ENCODE measurements around the gene CAVIN2.

The CAVIN2 gene

GRCh38 chr2:191866195-191866594 is 19.3 kb upstream of the CAVIN2 start:
- no peak for DNase-seq (ENCODE audit: low read depth in 1 of 2, low spot score in 1 of 2)

DNA sequence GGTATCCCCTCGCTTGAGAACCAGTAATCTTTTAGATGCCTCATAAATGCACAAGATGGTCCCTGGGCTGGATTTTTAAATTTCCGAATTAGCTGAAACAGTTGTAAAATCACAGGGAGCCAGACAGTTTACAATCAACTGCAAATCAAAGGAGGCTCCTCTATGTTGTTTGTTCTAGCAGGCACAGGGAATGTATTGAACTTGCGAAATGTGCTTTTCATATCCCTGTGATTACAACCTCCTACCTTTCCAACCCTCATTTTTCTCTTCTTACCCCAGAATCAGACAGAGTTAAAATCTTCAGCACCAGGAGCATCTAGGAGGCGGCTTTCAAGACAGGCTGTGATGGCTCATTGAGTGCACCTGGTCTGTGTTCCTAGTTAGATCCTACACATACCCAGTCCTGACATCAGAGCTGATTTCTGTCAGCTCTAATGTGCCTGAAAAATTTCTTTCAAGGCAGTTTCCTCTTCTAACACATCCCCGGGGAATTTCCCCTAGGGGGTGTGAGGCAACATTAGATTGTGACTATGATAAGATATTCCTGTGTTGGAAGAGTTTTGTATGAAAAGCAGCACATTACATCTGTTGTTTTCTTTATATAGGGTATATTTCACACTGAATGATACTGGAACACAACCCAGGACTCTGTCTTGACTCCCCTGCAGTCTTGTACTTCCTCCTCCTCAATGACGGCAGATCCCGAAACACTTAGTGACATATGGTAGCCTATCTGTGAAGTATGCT is 17.9 kb upstream of the CAVIN2 start:
- no peak for DNase-seq (ENCODE audit: low read depth in 1 of 2, low spot score in 1 of 2)

DNA sequence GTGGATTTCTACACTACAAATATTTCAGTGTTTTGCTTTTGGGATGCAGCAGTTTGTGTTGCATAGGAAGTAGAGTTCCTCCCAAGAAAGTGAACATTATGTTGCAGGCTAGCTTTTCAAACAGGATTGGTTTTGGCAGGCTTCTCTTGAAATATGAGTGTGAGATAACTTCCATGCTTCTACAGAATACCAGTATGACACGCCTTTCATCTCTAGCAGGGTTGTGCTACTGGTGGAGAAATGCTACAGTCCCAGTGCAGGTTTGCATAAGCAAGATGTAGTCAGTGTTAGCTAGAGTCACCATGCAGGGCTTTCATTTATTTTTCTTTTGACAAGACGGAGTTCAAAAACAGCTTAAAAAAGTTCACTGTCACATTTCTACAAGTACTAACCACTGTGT is 17.1 kb upstream of the CAVIN2 start:
- no peak for DNase-seq (ENCODE audit: low read depth in 1 of 2, low spot score in 1 of 2)

DNA sequence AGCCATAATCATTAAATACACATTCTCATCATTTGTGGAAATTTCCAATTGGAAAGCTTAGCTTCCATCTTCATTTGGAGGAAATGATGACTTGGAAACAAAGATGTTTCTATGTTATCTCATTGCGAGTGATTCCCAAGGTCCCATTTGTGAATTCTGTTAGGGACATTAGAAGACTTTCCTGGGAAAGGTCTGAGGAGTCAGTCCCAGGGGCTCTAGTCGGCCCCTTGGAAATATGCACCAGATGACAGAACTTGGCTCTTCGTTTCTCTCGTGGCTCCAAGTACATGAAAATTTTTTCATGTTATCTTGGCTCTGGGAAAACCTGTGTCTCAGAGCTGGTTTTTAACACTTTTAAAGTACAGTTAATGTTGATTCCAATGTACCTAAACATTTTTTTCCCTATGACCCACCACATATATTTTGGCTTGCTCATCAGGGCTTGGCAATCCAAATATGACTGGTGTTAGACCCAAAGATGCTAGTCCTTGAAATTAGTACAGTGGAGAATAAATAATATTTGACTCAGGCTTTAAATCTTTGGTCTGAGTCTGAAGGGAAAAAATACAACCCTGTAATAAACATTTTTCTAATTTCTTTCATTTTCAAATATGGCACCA is 15.4 kb upstream of the CAVIN2 start:
- DNase-seq (ENCODE audit: low read depth in 1 of 2, low spot score in 1 of 2): no peak

GRCh38 chr2:191860760-191861466 is 14.0 kb upstream of the CAVIN2 start:
- no peak for DNase-seq (ENCODE audit: low read depth in 1 of 2, low spot score in 1 of 2)

DNA sequence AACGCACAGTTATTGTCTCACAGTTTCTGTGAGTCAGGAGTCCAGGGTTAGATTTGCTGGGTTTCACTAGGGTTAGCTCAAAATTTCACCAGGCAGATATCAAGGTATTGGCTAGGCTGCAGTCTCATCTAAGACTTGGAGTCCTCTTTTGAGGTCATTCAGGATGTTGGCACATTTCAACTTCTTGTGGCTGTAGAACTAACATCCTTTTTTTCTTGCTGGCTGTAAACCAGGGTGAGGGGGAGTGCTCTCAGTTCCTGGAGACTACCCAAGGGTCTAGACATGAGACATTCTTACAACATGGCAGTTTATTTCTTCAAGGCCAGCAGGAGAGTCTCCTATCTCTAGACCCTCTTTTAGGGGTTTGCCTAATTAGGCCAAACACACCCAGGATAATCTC is 12.8 kb upstream of the CAVIN2 start:
- no peak for DNase-seq (ENCODE audit: low read depth in 1 of 2, low spot score in 1 of 2)

DNA sequence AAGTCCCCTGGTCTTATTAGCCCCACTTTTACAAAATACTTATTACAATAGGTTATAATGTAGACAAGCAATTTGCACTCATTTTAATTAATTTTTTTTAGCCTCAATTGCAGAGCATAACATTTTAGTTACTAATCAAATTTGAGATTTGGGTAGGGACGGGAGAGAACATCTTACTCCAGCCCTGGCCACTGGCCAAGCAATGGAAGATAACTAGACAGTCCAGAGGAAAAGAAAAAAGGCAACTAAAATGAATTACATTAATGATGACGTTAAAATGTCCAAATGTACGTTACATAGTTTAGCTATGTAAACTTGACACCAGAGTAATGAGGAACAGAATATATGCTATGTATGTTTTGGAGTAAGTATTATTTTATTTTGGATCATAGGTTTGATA is 11.0 kb upstream of the CAVIN2 start:
- no peak for DNase-seq (ENCODE audit: low read depth in 1 of 2, low spot score in 1 of 2)

DNA sequence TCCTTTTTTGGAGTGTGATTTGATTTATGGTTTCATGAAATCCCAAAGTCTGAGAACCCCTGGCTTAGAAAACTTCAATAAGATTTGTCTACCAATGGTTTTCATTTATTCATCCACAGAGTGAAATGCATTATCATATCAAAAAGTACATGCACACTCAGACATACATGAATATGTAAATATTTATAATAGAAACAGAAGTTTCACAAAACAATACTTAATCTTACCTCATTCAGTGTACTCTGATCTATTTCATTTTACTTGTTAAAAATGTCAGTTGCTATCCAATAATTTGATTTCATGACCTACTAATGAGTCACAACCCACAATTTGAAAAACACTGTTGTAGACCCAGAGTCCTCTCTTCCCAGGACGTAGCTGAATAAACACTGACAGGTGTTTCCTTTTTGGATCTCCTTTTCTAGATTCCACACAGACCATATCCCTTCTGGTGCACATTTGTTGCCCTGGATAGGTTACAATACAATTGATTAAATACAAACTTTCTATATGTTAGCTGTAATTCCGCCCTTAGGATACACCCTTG is 10.4 kb upstream of the CAVIN2 start:
- DNase-seq (ENCODE audit: low read depth in 1 of 2, low spot score in 1 of 2): no peak

DNA sequence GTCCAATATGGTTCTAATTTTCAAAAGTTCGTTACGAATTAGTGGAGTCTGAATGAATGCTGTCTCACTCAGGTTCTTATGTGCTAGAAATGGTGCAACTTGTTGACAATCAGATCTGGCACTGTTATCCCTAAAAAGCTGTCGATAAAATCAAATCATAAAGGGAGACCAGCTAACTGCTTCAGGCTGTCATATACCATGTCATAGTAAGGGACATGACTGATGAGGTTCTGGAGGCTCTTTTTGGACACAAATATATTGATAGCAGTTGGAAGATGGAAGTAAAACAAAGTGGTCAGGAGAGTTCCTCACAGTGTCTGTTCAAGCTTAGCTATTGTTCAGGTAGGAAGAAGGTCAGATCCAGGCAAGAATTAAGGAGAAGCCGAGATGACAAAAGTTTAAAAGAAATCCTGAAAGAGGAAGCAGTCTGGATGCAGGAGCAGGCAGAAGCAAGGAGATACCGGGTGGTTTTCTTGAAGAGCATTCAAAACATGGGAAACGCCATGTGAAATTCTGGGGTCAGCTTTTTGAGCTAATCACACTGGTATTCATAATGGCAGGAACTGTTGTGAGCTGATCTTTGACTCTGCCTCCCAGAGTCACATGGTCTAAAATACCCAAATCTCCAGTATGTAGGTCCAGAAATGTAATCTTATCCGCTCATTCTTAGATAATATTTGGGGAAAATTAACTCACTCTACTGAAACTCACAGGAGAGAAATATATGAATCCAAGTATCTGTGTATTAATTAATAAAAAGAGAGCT is 9.4 kb upstream of the CAVIN2 start:
- DNase-seq (ENCODE audit: low read depth in 1 of 2, low spot score in 1 of 2): no peak

DNA sequence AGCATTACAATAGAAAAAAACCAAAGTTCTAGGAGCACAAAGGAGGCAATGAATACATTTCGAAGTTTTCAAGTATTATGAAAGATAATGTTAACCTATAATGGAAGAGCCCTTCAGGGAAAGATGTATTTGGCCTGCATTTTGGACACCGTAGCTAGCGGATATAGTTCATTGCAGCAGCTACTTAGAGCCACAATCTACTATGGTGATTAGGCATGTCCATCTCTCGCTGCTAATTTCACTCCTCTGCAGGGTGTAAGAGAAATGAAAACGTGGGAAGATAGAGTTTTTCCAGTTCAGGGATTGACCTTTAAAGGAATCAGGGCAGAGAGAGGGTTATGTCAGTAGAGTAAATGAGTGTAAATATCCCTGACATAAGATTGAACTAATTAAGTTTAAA is 8.5 kb upstream of the CAVIN2 start:
- no peak for DNase-seq (ENCODE audit: low read depth in 1 of 2, low spot score in 1 of 2)

GRCh38 chr2:191854382-191855372 is 7.8 kb upstream of the CAVIN2 start:
- no peak for DNase-seq (ENCODE audit: low read depth in 1 of 2, low spot score in 1 of 2)

DNA sequence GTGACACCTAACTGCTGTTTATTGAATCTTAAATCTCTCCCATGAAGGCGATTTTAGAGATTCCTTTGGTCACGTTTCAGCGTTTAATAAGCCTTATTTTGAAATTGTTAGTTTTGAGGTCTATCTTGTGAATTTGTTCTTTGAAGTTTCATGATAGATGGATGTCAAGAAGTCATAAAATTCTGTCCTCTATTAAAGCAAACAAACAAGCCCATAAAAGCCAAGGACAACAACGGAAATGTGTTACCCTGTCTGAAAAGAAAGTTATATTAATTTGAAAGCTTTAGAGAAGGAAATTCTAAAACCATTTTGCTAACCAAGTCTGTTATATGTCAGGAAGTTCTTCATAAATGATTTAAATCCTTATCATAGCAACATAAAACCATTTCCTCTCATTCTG is 7.0 kb upstream of the CAVIN2 start:
- DNase-seq (ENCODE audit: low read depth in 1 of 2, low spot score in 1 of 2): no peak

DNA sequence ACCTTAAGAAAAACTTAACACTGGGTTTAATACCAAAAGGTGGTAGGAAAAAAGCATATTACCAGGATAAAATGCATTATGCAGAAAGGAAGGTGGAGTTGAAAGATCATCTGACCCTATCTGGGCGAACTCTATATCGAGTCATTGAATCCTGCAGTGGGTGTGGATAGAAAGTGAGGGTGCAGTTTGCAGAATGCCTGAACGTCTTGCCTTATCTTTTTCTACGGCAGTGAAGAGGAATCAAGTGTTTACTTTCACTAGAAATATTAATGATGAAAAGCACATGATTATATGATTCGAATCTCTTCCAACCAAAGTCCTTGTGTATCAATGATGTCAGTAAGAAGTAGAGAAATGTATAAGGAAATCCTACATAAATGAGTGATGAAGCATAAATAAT is 4.3 kb upstream of the CAVIN2 start:
- DNase-seq (ENCODE audit: low read depth in 1 of 2, low spot score in 1 of 2): no peak

GRCh38 chr2:191848771-191849767 is 2.2 kb upstream of the CAVIN2 start:
- DNase-seq (ENCODE audit: low read depth in 1 of 2, low spot score in 1 of 2): no peak

GRCh38 chr2:191847764-191848163 is 876 bp upstream of the CAVIN2 start:
- DNase-seq (ENCODE audit: low read depth in 1 of 2, low spot score in 1 of 2): no peak

- no peak for DNase-seq (ENCODE audit: low read depth in 1 of 2, low spot score in 1 of 2)
Observed at GRCh38 chr2:191845876-191846514, 893 bp downstream of the CAVIN2 start.

DNA sequence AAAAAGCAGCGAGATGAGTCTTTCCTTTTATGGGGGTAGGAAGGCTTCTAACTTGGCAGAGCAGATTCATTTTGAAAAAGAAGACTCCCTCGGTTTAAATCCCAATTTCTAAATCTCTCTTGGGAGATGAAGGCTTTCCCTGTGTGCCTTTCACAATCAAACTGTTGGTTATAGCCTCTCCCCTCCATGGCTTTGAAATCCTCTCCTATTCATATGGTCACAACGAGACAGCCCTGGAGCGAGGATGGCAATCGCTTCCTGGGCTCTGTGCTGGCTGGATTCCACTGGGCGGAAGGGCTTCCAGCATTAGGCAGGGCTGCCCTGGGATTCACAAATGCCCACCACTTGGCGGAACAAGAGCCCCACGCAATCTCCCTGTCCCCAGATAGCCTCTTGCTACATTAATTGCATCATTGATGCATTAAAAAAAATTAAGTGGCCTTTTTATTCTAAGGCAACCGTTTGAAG is 1.6 kb downstream of the CAVIN2 start:
- no peak for DNase-seq (ENCODE audit: low read depth in 1 of 2, low spot score in 1 of 2)

DNA sequence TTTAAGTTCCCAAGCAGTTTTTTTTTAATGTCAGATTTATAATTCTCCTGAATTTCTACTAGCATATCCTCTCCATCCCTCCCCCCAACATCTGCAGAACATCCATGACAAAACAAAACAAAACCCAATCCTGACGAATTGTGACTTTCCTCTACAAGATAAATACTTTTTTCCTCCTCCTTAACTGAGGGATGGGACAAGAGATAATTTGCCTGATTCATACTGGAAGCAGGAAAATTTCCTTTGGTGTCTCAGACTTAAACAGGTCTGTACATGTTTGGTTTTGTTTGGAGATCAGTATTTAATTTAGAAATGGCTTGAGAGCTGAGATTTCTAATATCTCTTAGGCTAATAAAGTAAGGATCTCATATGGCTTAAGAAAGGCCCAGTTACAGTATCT is 2.2 kb downstream of the CAVIN2 start:
- no peak for DNase-seq (ENCODE audit: low read depth in 1 of 2, low spot score in 1 of 2)

All from stimulated activated CD4-positive, alpha-beta T cell treated with anti-CD3 and anti-CD28 coated beads, Interleukin-15, amount 100 ng/mL, for 1 hour (primary cell).